HEK293 (cell line): ENCODE data around the gene PTPRN2.

ENCODE experiments used
- CTCF ChIP-seq: fragments of 450-650 bp; formaldehyde crosslinking; IDR thresholded peaks from 2 replicates; pipeline ENCODE4 v1.5.1; 2016; ENCODE audit warnings: missing biosample characterization, missing genetic modification characterization
- IKZF3 ChIP-seq: fragments of 450-650 bp; IDR thresholded peaks from 2 replicates; pipeline ENCODE4 v1.5.0; 2018; ENCODE audit warnings: missing biosample characterization, mild to moderate bottlenecking, missing genetic modification characterization, moderate library complexity
- ZNF140 ChIP-seq: fragments of 450-650 bp; formaldehyde crosslinking; IDR thresholded peaks from 2 replicates; pipeline ENCODE4 v1.5.1; 2016; ENCODE audit warnings: missing biosample characterization, missing genetic modification characterization
- ZNF23 ChIP-seq: fragments of 450-650 bp; formaldehyde crosslinking; IDR thresholded peaks from 2 replicates; pipeline ENCODE4 v1.5.1; 2016; ENCODE audit warnings: missing biosample characterization, missing genetic modification characterization, borderline replicate concordance
- ZNF350 ChIP-seq: fragments of 450-650 bp; formaldehyde crosslinking; IDR thresholded peaks from 2 replicates; pipeline ENCODE4 v1.5.0; 2017; ENCODE audit warnings: missing biosample characterization, mild to moderate bottlenecking, missing genetic modification characterization

GRCh38 chr7:158244873-158245723 lies 342.5 kb downstream of the PTPRN2 start:
- no peak for TF ChIP-seq ZNF23
- no peak for TF ChIP-seq IKZF3
- no peak for TF ChIP-seq ZNF350 (tag by site-specific recombination)
- TF ChIP-seq ZNF140 (tag by site-specific recombination) = no peak
- TF ChIP-seq CTCF = no peak
